Islet of Langerhans (tissue), 1 donor: ENCODE data around the gene F2RL3.

Experiments
- FAIRE-seq: peaks from one replicate; lab custom pipeline; 2011; peaks lifted over from hg19 to GRCh38; lab: Jason Lieb, UNC

The F2RL3 gene

GRCh38 chr19:16875584-16876555 lies 12.9 kb upstream of the F2RL3 start:
- no peak for FAIRE-seq

- no peak for FAIRE-seq
These were observed 11.9 kb upstream of the F2RL3 start for GRCh38 chr19:16876904-16877361.

- no peak for FAIRE-seq
These were observed 11.2 kb upstream of the F2RL3 start for GRCh38 chr19:16877581-16877980.

GRCh38 chr19:16878181-16878965 lies 10.4 kb upstream of the F2RL3 start:
- FAIRE-seq = no peak

- FAIRE-seq = no peak
These were observed 7.8 kb upstream of the F2RL3 start for GRCh38 chr19:16880884-16881554.

- no peak for FAIRE-seq
These were observed 6.7 kb upstream of the F2RL3 start for GRCh38 chr19:16882146-16882545.

GRCh38 chr19:16883522-16883921 lies 5.3 kb upstream of the F2RL3 start:
- no peak for FAIRE-seq

- FAIRE-seq = no peak
These were observed 3.6 kb upstream of the F2RL3 start for GRCh38 chr19:16885166-16885565.

GRCh38 chr19:16886305-16886880 lies 2.4 kb upstream of the F2RL3 start:
- FAIRE-seq = no peak

- FAIRE-seq = no peak
These were observed 1.2 kb upstream of the F2RL3 start for GRCh38 chr19:16887353-16888265.

- FAIRE-seq = no peak
These were observed 625 bp downstream of the F2RL3 start for GRCh38 chr19:16889366-16889882.

- no peak for FAIRE-seq
These were observed 1.2 kb downstream of the F2RL3 start for GRCh38 chr19:16889883-16890460.

GRCh38 chr19:16890461-16891184 lies 1.8 kb downstream of the F2RL3 start:
- no peak for FAIRE-seq

GRCh38 chr19:16891696-16892382 lies 3.0 kb downstream of the F2RL3 start:
- FAIRE-seq = no peak

GRCh38 chr19:16892436-16892835 lies 3.6 kb downstream of the F2RL3 start:
- FAIRE-seq = no peak

- FAIRE-seq = no peak
These were observed 4.3 kb downstream of the F2RL3 start for GRCh38 chr19:16892868-16893685.

GRCh38 chr19:16893686-16893989 lies 4.8 kb downstream of the F2RL3 start:
- FAIRE-seq = no peak

GRCh38 chr19:16894080-16894479 lies 5.3 kb downstream of the F2RL3 start:
- FAIRE-seq = no peak
